Ishikawa (cell line): ENCODE results near the gene VRK2.

Experiments
- CEBPB ChIP-seq: IDR thresholded peaks from 2 replicates; pipeline ENCODE4 v1.6.1; 2012
- CREB1 ChIP-seq: IDR thresholded peaks from 2 replicates; pipeline ENCODE4 v1.6.1; 2012; ENCODE audit warnings: low read depth
- EGR1 ChIP-seq: IDR thresholded peaks from 2 replicates; pipeline ENCODE4 v1.6.1; 2012
- EP300 ChIP-seq: IDR thresholded peaks from 2 replicates; pipeline ENCODE4 v1.6.1; 2012; ENCODE audit warnings: borderline replicate concordance
- FOXM1 ChIP-seq: IDR thresholded peaks from 2 replicates; pipeline ENCODE4 v1.6.1; 2012; ENCODE audit warnings: low read depth, borderline replicate concordance
- NFIC ChIP-seq: IDR thresholded peaks from 2 replicates; pipeline ENCODE4 v1.6.1; 2012
- RAD21 ChIP-seq: IDR thresholded peaks from 2 replicates; pipeline ENCODE4 v1.6.1; 2012; ENCODE audit warnings: low read depth
- TAF1 ChIP-seq: IDR thresholded peaks from 2 replicates; pipeline ENCODE4 v1.6.1; 2012; ENCODE audit warnings: low read depth, mild to moderate bottlenecking
- TCF12 ChIP-seq: IDR thresholded peaks from 2 replicates; pipeline ENCODE4 v1.6.1; 2012; ENCODE audit warnings: low read depth
- TEAD4 ChIP-seq: IDR thresholded peaks from 2 replicates; pipeline ENCODE4 v1.6.1; 2012
- YY1 ChIP-seq: IDR thresholded peaks from 2 replicates; pipeline ENCODE4 v1.6.1; 2012; ENCODE audit warnings: low read depth
- ZBTB7A ChIP-seq: IDR thresholded peaks from 2 replicates; pipeline ENCODE4 v1.6.1; 2012; ENCODE audit warnings: low read depth
- TF ChIP-seq, protein P1 (sequence below): IDR thresholded peaks from 2 replicates; pipeline ENCODE4 v1.6.1; 2012; ENCODE audit warnings: low read depth, mild to moderate bottlenecking
- TF ChIP-seq, protein P2 (sequence below): IDR thresholded peaks from 2 replicates; pipeline ENCODE4 v1.6.1; 2012
- TF ChIP-seq, protein P3 (sequence below): IDR thresholded peaks from 2 replicates; pipeline ENCODE4 v1.6.1; 2012

VRK2 gene

DNA sequence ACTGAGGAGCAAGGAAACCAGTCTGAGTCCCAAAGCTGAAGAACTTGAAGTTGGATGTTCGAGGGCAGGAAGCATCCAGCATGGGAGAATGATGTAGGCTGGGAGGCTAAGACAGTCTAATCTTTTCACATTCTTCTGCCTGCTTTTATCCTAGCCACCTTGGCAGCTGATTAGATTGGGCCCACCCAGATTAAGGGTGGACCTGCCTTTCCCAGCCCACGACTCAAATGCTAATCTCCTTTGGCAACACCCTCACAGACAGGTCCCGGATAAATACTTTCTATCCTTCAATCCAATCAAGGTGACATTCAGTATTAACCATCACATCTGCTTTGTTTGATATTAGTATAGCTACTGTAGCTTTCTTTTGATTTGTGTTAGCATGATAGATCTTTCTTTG is 27.1 kb downstream of the VRK2 start:
- TF ChIP-seq NFIC: no peak
- no peak for TF ChIP-seq EP300
- TF ChIP-seq TEAD4: no peak
- TF ChIP-seq, protein P1, sequence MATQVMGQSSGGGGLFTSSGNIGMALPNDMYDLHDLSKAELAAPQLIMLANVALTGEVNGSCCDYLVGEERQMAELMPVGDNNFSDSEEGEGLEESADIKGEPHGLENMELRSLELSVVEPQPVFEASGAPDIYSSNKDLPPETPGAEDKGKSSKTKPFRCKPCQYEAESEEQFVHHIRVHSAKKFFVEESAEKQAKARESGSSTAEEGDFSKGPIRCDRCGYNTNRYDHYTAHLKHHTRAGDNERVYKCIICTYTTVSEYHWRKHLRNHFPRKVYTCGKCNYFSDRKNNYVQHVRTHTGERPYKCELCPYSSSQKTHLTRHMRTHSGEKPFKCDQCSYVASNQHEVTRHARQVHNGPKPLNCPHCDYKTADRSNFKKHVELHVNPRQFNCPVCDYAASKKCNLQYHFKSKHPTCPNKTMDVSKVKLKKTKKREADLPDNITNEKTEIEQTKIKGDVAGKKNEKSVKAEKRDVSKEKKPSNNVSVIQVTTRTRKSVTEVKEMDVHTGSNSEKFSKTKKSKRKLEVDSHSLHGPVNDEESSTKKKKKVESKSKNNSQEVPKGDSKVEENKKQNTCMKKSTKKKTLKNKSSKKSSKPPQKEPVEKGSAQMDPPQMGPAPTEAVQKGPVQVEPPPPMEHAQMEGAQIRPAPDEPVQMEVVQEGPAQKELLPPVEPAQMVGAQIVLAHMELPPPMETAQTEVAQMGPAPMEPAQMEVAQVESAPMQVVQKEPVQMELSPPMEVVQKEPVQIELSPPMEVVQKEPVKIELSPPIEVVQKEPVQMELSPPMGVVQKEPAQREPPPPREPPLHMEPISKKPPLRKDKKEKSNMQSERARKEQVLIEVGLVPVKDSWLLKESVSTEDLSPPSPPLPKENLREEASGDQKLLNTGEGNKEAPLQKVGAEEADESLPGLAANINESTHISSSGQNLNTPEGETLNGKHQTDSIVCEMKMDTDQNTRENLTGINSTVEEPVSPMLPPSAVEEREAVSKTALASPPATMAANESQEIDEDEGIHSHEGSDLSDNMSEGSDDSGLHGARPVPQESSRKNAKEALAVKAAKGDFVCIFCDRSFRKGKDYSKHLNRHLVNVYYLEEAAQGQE: no peak
- TF ChIP-seq, protein P2, sequence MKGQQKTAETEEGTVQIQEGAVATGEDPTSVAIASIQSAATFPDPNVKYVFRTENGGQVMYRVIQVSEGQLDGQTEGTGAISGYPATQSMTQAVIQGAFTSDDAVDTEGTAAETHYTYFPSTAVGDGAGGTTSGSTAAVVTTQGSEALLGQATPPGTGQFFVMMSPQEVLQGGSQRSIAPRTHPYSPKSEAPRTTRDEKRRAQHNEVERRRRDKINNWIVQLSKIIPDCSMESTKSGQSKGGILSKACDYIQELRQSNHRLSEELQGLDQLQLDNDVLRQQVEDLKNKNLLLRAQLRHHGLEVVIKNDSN: no peak
- no peak for TF ChIP-seq YY1
- no peak for TF ChIP-seq EGR1
- TF ChIP-seq TCF12: no peak
- TF ChIP-seq RAD21: no peak
- no peak for TF ChIP-seq TAF1
- TF ChIP-seq CEBPB: no peak
- no peak for TF ChIP-seq FOXM1
- TF ChIP-seq CREB1: no peak
- TF ChIP-seq ZBTB7A: no peak
- TF ChIP-seq, protein P3, sequence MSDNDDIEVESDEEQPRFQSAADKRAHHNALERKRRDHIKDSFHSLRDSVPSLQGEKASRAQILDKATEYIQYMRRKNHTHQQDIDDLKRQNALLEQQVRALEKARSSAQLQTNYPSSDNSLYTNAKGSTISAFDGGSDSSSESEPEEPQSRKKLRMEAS: no peak

DNA sequence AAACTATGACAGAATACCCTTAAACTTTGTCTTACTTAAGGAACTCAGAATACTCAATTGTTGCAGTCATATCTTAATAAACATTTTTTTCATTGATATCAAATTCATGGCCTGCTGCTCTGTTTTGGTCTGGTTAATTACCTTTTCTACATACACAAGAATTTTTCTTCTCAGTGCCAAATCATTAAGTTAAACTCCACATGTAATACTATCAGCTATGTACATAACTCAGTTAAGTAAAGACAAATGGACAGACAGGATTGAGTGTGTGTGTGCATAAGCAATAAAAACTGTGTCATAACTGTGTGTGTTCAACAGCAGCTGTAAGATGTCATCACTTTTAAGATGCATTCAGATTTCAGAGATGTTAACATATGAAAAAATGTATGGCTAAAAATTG is 34.4 kb downstream of the VRK2 start:
- no peak for TF ChIP-seq YY1
- TF ChIP-seq ZBTB7A: no peak
- no peak for TF ChIP-seq CEBPB
- TF ChIP-seq, protein P1: no peak
- no peak for TF ChIP-seq EP300
- TF ChIP-seq FOXM1: no peak
- TF ChIP-seq TEAD4: no peak
- no peak for TF ChIP-seq TAF1
- TF ChIP-seq, protein P2: no peak
- TF ChIP-seq NFIC: no peak
- no peak for TF ChIP-seq CREB1
- no peak for TF ChIP-seq EGR1

DNA sequence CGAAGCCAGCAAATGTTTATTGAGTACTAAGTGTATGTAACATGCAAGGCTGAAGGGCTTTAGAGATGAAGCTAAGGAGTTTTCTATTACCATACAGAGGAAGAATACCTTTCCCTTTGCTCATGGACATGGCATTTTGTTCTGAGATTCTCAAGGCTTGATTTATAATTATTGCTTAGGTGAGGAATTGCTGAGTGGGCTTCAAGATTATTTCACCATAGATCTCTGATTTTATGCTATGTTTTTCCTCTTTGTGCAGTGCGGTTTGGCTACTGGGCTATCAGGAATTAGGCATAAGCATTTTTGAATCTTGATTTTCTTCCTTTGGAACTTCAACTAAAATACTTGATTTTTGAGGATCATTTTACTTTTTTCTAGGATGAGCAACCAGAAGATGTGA is 42.5 kb downstream of the VRK2 start:
- no peak for TF ChIP-seq CEBPB
- no peak for TF ChIP-seq YY1
- TF ChIP-seq EP300: no peak
- TF ChIP-seq, protein P3: no peak
- TF ChIP-seq TAF1: no peak
- no peak for TF ChIP-seq CREB1
- TF ChIP-seq, protein P2: no peak
- no peak for TF ChIP-seq TEAD4
- TF ChIP-seq, protein P1: no peak
- no peak for TF ChIP-seq NFIC
- no peak for TF ChIP-seq ZBTB7A
- no peak for TF ChIP-seq EGR1
- TF ChIP-seq TCF12: no peak
- TF ChIP-seq RAD21: no peak
- TF ChIP-seq FOXM1: no peak

DNA sequence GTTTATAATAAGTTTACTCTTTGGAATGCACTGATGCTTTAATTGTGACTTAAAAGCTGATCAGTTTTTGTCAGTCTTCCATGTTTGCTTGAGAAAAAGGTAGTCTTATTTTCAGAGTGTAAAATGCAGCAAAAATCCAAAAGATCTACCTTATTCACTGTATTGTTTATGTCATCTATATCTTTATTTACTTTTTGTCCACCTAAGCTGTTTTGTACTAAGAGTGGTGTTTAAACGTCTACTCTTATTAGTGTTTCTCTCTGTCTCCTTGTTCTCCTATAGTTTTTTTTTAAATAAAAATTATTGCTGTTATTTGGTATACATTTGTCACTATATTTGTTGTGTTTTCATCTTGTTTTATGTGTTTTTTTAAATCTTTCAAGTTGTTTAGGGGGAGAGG is 50.4 kb downstream of the VRK2 start:
- no peak for TF ChIP-seq CREB1
- TF ChIP-seq, protein P1: no peak
- TF ChIP-seq, protein P3: no peak
- TF ChIP-seq EGR1: no peak
- no peak for TF ChIP-seq TCF12
- TF ChIP-seq, protein P2: no peak
- no peak for TF ChIP-seq ZBTB7A
